ENCODE data around the gene SSNA1.

Gene SSNA1

GRCh38 chr9:137167277-137167746, 21.2 kb upstream of the SSNA1 start:
- no peak for DNase-seq (ENCODE audit: low spot score in 2 of 2)
- no peak for ATAC-seq (replicated peaks; ENCODE audit: extremely low read depth, poor library complexity, severe bottlenecking)
- Mint-ChIP-seq H3K27me3 (peaks cover 38% of the 10 kb centered on the region), H3K4me1 (peaks cover 3% of the 10 kb centered on the region), H3K9me3 (no peaks in the 10 kb centered on the region), H3K36me3 (ENCODE audit: insufficient read depth) (peaks cover 8% of the 10 kb centered on the region), H3K27ac (ENCODE audit: low read depth) (no peak overlapping the region), H3K4me3 (peak overlapping the region; percentile 6)

GRCh38 chr9:137167747-137168572, 20.5 kb upstream of the SSNA1 start:
- no peak for DNase-seq (ENCODE audit: low spot score in 2 of 2)
- Mint-ChIP-seq H3K27me3 (peaks cover 38% of the 10 kb centered on the region), H3K4me3 (peak overlapping the region; percentile 6), H3K9me3 (no peaks in the 10 kb centered on the region), H3K36me3 (ENCODE audit: insufficient read depth) (peaks cover 8% of the 10 kb centered on the region), H3K27ac (ENCODE audit: low read depth) (no peak overlapping the region), H3K4me1 (peaks cover 3% of the 10 kb centered on the region)
- no peak for ATAC-seq (replicated peaks; ENCODE audit: extremely low read depth, poor library complexity, severe bottlenecking)

GRCh38 chr9:137168573-137168903, 19.9 kb upstream of the SSNA1 start:
- Mint-ChIP-seq H3K36me3 (ENCODE audit: insufficient read depth) (peaks cover 6% of the 10 kb centered on the region), H3K9me3 (no peaks in the 10 kb centered on the region), H3K4me3 (peak overlapping the region; percentile 37), H3K27me3 (peaks cover 38% of the 10 kb centered on the region), H3K4me1 (peaks cover 3% of the 10 kb centered on the region), H3K27ac (ENCODE audit: low read depth) (no peak overlapping the region)
- no peak for DNase-seq (ENCODE audit: low spot score in 2 of 2)
- ATAC-seq (replicated peaks; ENCODE audit: extremely low read depth, poor library complexity, severe bottlenecking) = no peak

GRCh38 chr9:137168904-137169856, 19.3 kb upstream of the SSNA1 start:
- H3K27me3 Mint-ChIP-seq = peaks cover 38% of the 10 kb centered on the region
- H3K36me3 Mint-ChIP-seq (ENCODE audit: insufficient read depth) = peaks cover 5% of the 10 kb centered on the region
- H3K4me1 Mint-ChIP-seq = peaks cover 3% of the 10 kb centered on the region
- peak; percentile 14 for ATAC-seq (replicated peaks; ENCODE audit: extremely low read depth, poor library complexity, severe bottlenecking)
- no peaks in the 10 kb centered on the region for H3K9me3 Mint-ChIP-seq
- DNase-seq (ENCODE audit: low spot score in 2 of 2) = no peak
- H3K27ac Mint-ChIP-seq (ENCODE audit: low read depth) = no peak overlapping the region
- H3K4me3 Mint-ChIP-seq = peak overlapping the region; percentile 37

GRCh38 chr9:137169896-137170358, 18.5 kb upstream of the SSNA1 start, which contains the start of gene LRRC26:
TSS of gene LRRC26 (minus strand) at chr9:137170051. CDS start at chr9:137169943, 108 bp downstream.
- H3K4me1 Mint-ChIP-seq = peaks cover 3% of the 10 kb centered on the region
- H3K27ac Mint-ChIP-seq (ENCODE audit: low read depth) = no peak within 1 kb of the TSS
- peaks cover 5% of the 10 kb centered on the region for H3K36me3 Mint-ChIP-seq (ENCODE audit: insufficient read depth)
- H3K4me3 Mint-ChIP-seq = peak within 1 kb of the TSS; percentile 37
- DNase-seq (ENCODE audit: low spot score in 2 of 2) (no peak), ATAC-seq (replicated peaks; ENCODE audit: extremely low read depth, poor library complexity, severe bottlenecking) (no peak)
- H3K9me3 Mint-ChIP-seq = no peaks in the 10 kb centered on the region
- peaks cover 30% of the 10 kb centered on the region for H3K27me3 Mint-ChIP-seq

GRCh38 chr9:137170486-137171148, 17.9 kb upstream of the SSNA1 start:
- peaks cover 3% of the 10 kb centered on the region for H3K4me1 Mint-ChIP-seq
- H3K36me3 Mint-ChIP-seq (ENCODE audit: insufficient read depth) = peaks cover 5% of the 10 kb centered on the region
- H3K27me3 Mint-ChIP-seq = peaks cover 24% of the 10 kb centered on the region
- H3K4me3 Mint-ChIP-seq = no peak overlapping the region
- no peaks in the 10 kb centered on the region for H3K9me3 Mint-ChIP-seq
- DNase-seq (ENCODE audit: low spot score in 2 of 2) (no peak), ATAC-seq (replicated peaks; ENCODE audit: extremely low read depth, poor library complexity, severe bottlenecking) (no peak)
- H3K27ac Mint-ChIP-seq (ENCODE audit: low read depth) = no peak overlapping the region

GRCh38 chr9:137171149-137171900, 17.2 kb upstream of the SSNA1 start:
- Mint-ChIP-seq H3K27ac (ENCODE audit: low read depth) (no peak overlapping the region), H3K4me3 (peak overlapping the region; percentile 11), H3K27me3 (peaks cover 16% of the 10 kb centered on the region), H3K9me3 (no peaks in the 10 kb centered on the region), H3K4me1 (peaks cover 7% of the 10 kb centered on the region), H3K36me3 (ENCODE audit: insufficient read depth) (peaks cover 6% of the 10 kb centered on the region)
- DNase-seq (ENCODE audit: low spot score in 2 of 2) (no peak), ATAC-seq (replicated peaks; ENCODE audit: extremely low read depth, poor library complexity, severe bottlenecking) (no peak)

- no peak overlapping the region for H3K4me3 Mint-ChIP-seq
These were observed 15.3 kb upstream of the SSNA1 start for GRCh38 chr9:137172901-137173795.

GRCh38 chr9:137173796-137174664, 14.4 kb upstream of the SSNA1 start:
- H3K9me3 Mint-ChIP-seq = no peaks in the 10 kb centered on the region
- H3K4me3 Mint-ChIP-seq = no peak overlapping the region
- no peak overlapping the region for H3K27ac Mint-ChIP-seq (ENCODE audit: low read depth)
- ATAC-seq (replicated peaks; ENCODE audit: extremely low read depth, poor library complexity, severe bottlenecking) (no peak), DNase-seq (ENCODE audit: low spot score in 2 of 2) (no peak)
- peaks cover 9% of the 10 kb centered on the region for H3K27me3 Mint-ChIP-seq
- H3K4me1 Mint-ChIP-seq = peaks cover 7% of the 10 kb centered on the region
- H3K36me3 Mint-ChIP-seq (ENCODE audit: insufficient read depth) = peaks cover 17% of the 10 kb centered on the region

More at GRCh38 chr9:137172901-137173795, 15.3 kb upstream of the SSNA1 start:
- H3K27me3 Mint-ChIP-seq = peaks cover 9% of the 10 kb centered on the region
- H3K27ac Mint-ChIP-seq (ENCODE audit: low read depth) = no peak overlapping the region
- DNase-seq (ENCODE audit: low spot score in 2 of 2) = no peak
- H3K4me1 Mint-ChIP-seq = peaks cover 11% of the 10 kb centered on the region
- H3K9me3 Mint-ChIP-seq = no peaks in the 10 kb centered on the region
- ATAC-seq (replicated peaks; ENCODE audit: extremely low read depth, poor library complexity, severe bottlenecking) = no peak
- peaks cover 13% of the 10 kb centered on the region for H3K36me3 Mint-ChIP-seq (ENCODE audit: insufficient read depth)

- DNase-seq (ENCODE audit: low spot score in 2 of 2) (no peak), ATAC-seq (replicated peaks; ENCODE audit: extremely low read depth, poor library complexity, severe bottlenecking) (no peak)
- Mint-ChIP-seq H3K9me3 (no peaks in the 10 kb centered on the region), H3K27me3 (peaks cover 9% of the 10 kb centered on the region), H3K36me3 (ENCODE audit: insufficient read depth) (peaks cover 21% of the 10 kb centered on the region), H3K27ac (ENCODE audit: low read depth) (no peak overlapping the region), H3K4me1 (peaks cover 7% of the 10 kb centered on the region), H3K4me3 (no peak overlapping the region)
These were observed 13.7 kb upstream of the SSNA1 start for GRCh38 chr9:137174722-137175293.

Measured in central memory CD8-positive, alpha-beta T cell (primary cell).